K562 (cell line): Measurements from ENCODE around the gene DPP9. TPM values are rescaled to one million over a fixed set of nuclear protein-coding genes. Genes with fewer than 3 reads are reported as not detected.

ENCODE experiments used
- ATAC-seq: fragments of 200-7000 bp; cut with Tn5 transposase; 3 replicates; pipeline ENCODE4 v1.9.1; 2020; ENCODE audit warnings: moderate library complexity
- BruUV-seq: library from RNA; stranded (reverse); fragments of 400-500 nt; replicated peaks from 2 replicates; lab custom pipeline; 2021; lab: Mats Ljungman, UMichigan
- CTCF ChIA-PET: fragments of 300-600 bp; formaldehyde crosslinking; extraction: SDS; loops from one replicate; lab custom pipeline; 2021; ENCODE audit warnings: low intra/inter-chr PET ratio; lab: Yijun Ruan, JAX
- POLR2A ChIA-PET: fragments of 300-600, 350-650 bp; sonication (Branson Sonifier 250); formaldehyde crosslinking; extraction: SDS; loops from one replicate; lab custom pipeline; 2021; ENCODE audit warnings: antibody characterized with exemption, inconsistent platforms; lab: Yijun Ruan, JAX
- DNase-seq, 4 experiments: peaks; one replicate each; pipeline versions ENCODE4 v3.0.0 to v3.0.0-alpha.2; 2011 to 2018; ENCODE audit warnings: low spot score in 3 of 4, mixed read lengths in 3 of 4; ENCODE audit errors: extremely low read depth in 1 of 4
- FAIRE-seq: peaks from 2 replicates; lab custom pipeline; 2011; peaks lifted over from hg19 to GRCh38; lab: Jason Lieb, UNC
- H2AFZ ChIP-seq: 2 replicates; pipeline ENCODE4 v1.6.0; 2011; ENCODE audit warnings: low read depth, low read length, control low read depth, inconsistent platforms
- H3K27ac ChIP-seq: fragments of 200-600 bp; 3 replicates; pipeline ENCODE4 v1.8.0; 2011; ENCODE audit warnings: low read depth, mild to moderate bottlenecking, control low read depth, inconsistent platforms, low read length, moderate library complexity, mixed read lengths; ENCODE audit errors: extremely low read depth
- H3K27me3 ChIP-seq, 2 experiments: fragments of 300-600 bp in 1 of 2; 2 replicates in 1 of 2; 3 replicates in 1 of 2; pipeline versions ENCODE4 v1.6.0 to v1.8.0; 2011; ENCODE audit warnings: inconsistent platforms in 2 of 2, low read length in 2 of 2, mild to moderate bottlenecking in 1 of 2, mixed read lengths in 1 of 2, moderate library complexity in 1 of 2; ENCODE audit not compliant: control insufficient read depth in 2 of 2, insufficient read depth in 2 of 2
- H3K36me3 ChIP-seq: fragments of 300-600 bp; 3 replicates; pipeline ENCODE4 v1.8.0; 2011; ENCODE audit warnings: mild to moderate bottlenecking, low read length, inconsistent platforms; ENCODE audit not compliant: control insufficient read depth, insufficient read depth
- H3K4me1 ChIP-seq, 2 experiments: fragments of 200-600 bp in 1 of 2; replicated peaks in 1 of 2; 2 replicates in 1 of 2; 3 replicates in 1 of 2; pipeline versions ENCODE4 v1.5.1 to v1.8.0; 2011; ENCODE audit warnings: inconsistent platforms in 2 of 2, low read length in 2 of 2, mild to moderate bottlenecking in 1 of 2, mixed read lengths in 1 of 2, moderate library complexity in 1 of 2; ENCODE audit not compliant: control insufficient read depth in 2 of 2, insufficient read depth in 2 of 2
- H3K4me2 ChIP-seq: 2 replicates; pipeline ENCODE4 v1.6.1; 2011; ENCODE audit warnings: low read length, control low read depth, inconsistent platforms, mixed read lengths; ENCODE audit not compliant: insufficient read depth
- H3K4me3 ChIP-seq: fragments of 200-600 bp; sonication (generic), shearing (Covaris generic); 2 replicates; pipeline ENCODE4 v1.5.1; 2016; ENCODE audit warnings: control low read depth, inconsistent platforms
- H3K79me2 ChIP-seq: fragments of 200-600 bp; 3 replicates; pipeline ENCODE4 v1.8.0; 2011; ENCODE audit warnings: low read length, inconsistent platforms; ENCODE audit not compliant: control insufficient read depth, insufficient read depth
- H3K9ac ChIP-seq, 2 experiments: 2 replicates each; pipeline versions ENCODE4 v1.6.0 to v1.6.1; 2011; ENCODE audit warnings: low read depth in 2 of 2, low read length in 2 of 2, control low read depth in 1 of 2, inconsistent platforms in 1 of 2, mild to moderate bottlenecking in 1 of 2, mixed read lengths in 1 of 2; ENCODE audit not compliant: insufficient read depth in 1 of 2
- H3K9me1 ChIP-seq: one replicate; pipeline ENCODE4 v1.6.0; 2011; ENCODE audit warnings: inconsistent platforms, mild to moderate bottlenecking, low read length, moderate library complexity; ENCODE audit not compliant: control insufficient read depth, insufficient read depth
- H3K9me3 ChIP-seq: replicated peaks from 2 replicates; pipeline ENCODE4 v1.5.1; 2011; ENCODE audit warnings: low read depth, low read length, inconsistent platforms; ENCODE audit not compliant: control insufficient read depth, insufficient read depth
- H4K20me1 ChIP-seq: replicated peaks from 2 replicates; pipeline ENCODE4 v1.6.1; 2011; ENCODE audit warnings: low read length, inconsistent platforms, mixed read lengths; ENCODE audit not compliant: control insufficient read depth, insufficient read depth
- BRD9 ChIP-seq: fragments of 450-650 bp; IDR thresholded peaks from 2 replicates; pipeline ENCODE4 v1.6.1; 2018; ENCODE audit warnings: low read depth; ENCODE audit not compliant: partially characterized antibody
- E2F3 ChIP-seq: fragments of 250-450 bp; sonication (Bioruptor Pico); IDR thresholded peaks from 2 replicates; pipeline ENCODE4 v1.4.0; 2020; ENCODE audit warnings: mild to moderate bottlenecking
- GABPB1 ChIP-seq: sonication (generic); formaldehyde crosslinking; IDR thresholded peaks from 2 replicates; pipeline ENCODE4 v1.8.0; 2022; ENCODE audit warnings: mild to moderate bottlenecking, missing genetic modification reagents
- HDAC2 ChIP-seq: fragments of 450-650 bp; IDR thresholded peaks from 2 replicates; pipeline ENCODE4 v1.6.1; 2016; ENCODE audit warnings: mild to moderate bottlenecking
- HDAC6 ChIP-seq: IDR thresholded peaks from 2 replicates; pipeline ENCODE4 v1.6.1; 2012; ENCODE audit warnings: low read depth, mild to moderate bottlenecking, control low read depth, inconsistent platforms, low read length, moderate library complexity
- MECOM ChIP-seq: fragments of 250-450 bp; sonication (Bioruptor Pico); IDR thresholded peaks from 2 replicates; pipeline ENCODE4 v1.8.0; 2022; ENCODE audit warnings: inconsistent platforms
- NFIC ChIP-seq: fragments of 450-650 bp; IDR thresholded peaks from 2 replicates; pipeline ENCODE4 v1.6.1; 2017; ENCODE audit warnings: mild to moderate bottlenecking, inconsistent platforms
- NR1H2 ChIP-seq: sonication (generic); formaldehyde crosslinking; IDR thresholded peaks from 2 replicates; pipeline ENCODE4 v1.4.0; 2020; ENCODE audit warnings: mild to moderate bottlenecking, missing genetic modification reagents
- POLR2AphosphoS5 ChIP-seq: IDR thresholded peaks from 2 replicates; pipeline ENCODE4 v1.6.1; 2011; ENCODE audit warnings: mild to moderate bottlenecking, low read depth, low read length, moderate library complexity; ENCODE audit not compliant: control insufficient read depth, insufficient read depth
- POLR2G ChIP-seq: fragments of 200-400 bp; formaldehyde crosslinking; IDR thresholded peaks from 2 replicates; pipeline ENCODE4 v1.6.1; 2017; ENCODE audit warnings: low read depth, mild to moderate bottlenecking, antibody characterized with exemption, low read length, moderate library complexity
- RB1 ChIP-seq: fragments of 450-650 bp; IDR thresholded peaks from 2 replicates; pipeline ENCODE4 v1.6.1; 2017; ENCODE audit warnings: low read depth, mild to moderate bottlenecking
- RBFOX2 ChIP-seq: fragments of 200-400 bp; formaldehyde crosslinking; IDR thresholded peaks from 2 replicates; pipeline ENCODE4 v1.6.1; 2017; ENCODE audit warnings: low read depth, mild to moderate bottlenecking, low read length, moderate library complexity
- RBM25 ChIP-seq: fragments of 200-400 bp; formaldehyde crosslinking; IDR thresholded peaks from 2 replicates; pipeline ENCODE4 v1.6.1; 2018; ENCODE audit warnings: low read length, low read depth, moderate library complexity; ENCODE audit not compliant: severe bottlenecking
- RNF2 ChIP-seq: sonication (generic); IDR thresholded peaks from 2 replicates; pipeline ENCODE4 v1.6.1; 2016
- SLC30A9 ChIP-seq: fragments of 250-450 bp; sonication (Bioruptor Pico); IDR thresholded peaks from 2 replicates; pipeline ENCODE4 v1.8.0; 2022; ENCODE audit warnings: mild to moderate bottlenecking, moderate library complexity
- SREBF2 ChIP-seq: sonication (generic); formaldehyde crosslinking; IDR thresholded peaks from 2 replicates; pipeline ENCODE4 v1.4.0; 2020; ENCODE audit warnings: mild to moderate bottlenecking, missing genetic modification reagents
- THRAP3 ChIP-seq: fragments of 450-650 bp; IDR thresholded peaks from 2 replicates; pipeline ENCODE4 v1.6.1; 2016; ENCODE audit warnings: mild to moderate bottlenecking, inconsistent platforms, borderline replicate concordance
- VEZF1 ChIP-seq: fragments of 200-800 bp; sonication (Bioruptor generic); IDR thresholded peaks from 2 replicates; pipeline ENCODE4 v1.6.1; 2017; ENCODE audit warnings: missing genetic modification characterization, missing compliant biosample characterization
- XRCC3 ChIP-seq: fragments of 450-650 bp; IDR thresholded peaks from 2 replicates; pipeline ENCODE4 v1.6.1; 2017; ENCODE audit warnings: mild to moderate bottlenecking, moderate library complexity
- XRCC5 ChIP-seq: fragments of 200-400 bp; formaldehyde crosslinking; IDR thresholded peaks from 2 replicates; pipeline ENCODE4 v1.6.1; 2017; ENCODE audit warnings: low read depth, mild to moderate bottlenecking, low read length
- ZFX ChIP-seq: sonication (generic); formaldehyde crosslinking; IDR thresholded peaks from 2 replicates; pipeline ENCODE4 v1.8.0; 2022; ENCODE audit warnings: mild to moderate bottlenecking, missing genetic modification reagents, moderate library complexity
- ZNF212 ChIP-seq: fragments of 450-650 bp; formaldehyde crosslinking; IDR thresholded peaks from 2 replicates; pipeline ENCODE4 v1.4.0; 2020; ENCODE audit warnings: mild to moderate bottlenecking
- ZNF347 ChIP-seq: fragments of 450-650 bp; formaldehyde crosslinking; IDR thresholded peaks from 2 replicates; pipeline ENCODE4 v1.4.0; 2020; ENCODE audit warnings: low read depth, mild to moderate bottlenecking, moderate library complexity
- ZNF644 ChIP-seq: fragments of 200-800 bp; sonication (Bioruptor generic); IDR thresholded peaks from 2 replicates; pipeline ENCODE4 v1.6.1; 2016; ENCODE audit warnings: low read depth, missing genetic modification characterization, missing compliant biosample characterization
- ZNF699 ChIP-seq: fragments of 250-450 bp; sonication (Bioruptor Pico); IDR thresholded peaks from 2 replicates; pipeline ENCODE4 v1.8.0; 2021; ENCODE audit warnings: mild to moderate bottlenecking, moderate library complexity; ENCODE audit not compliant: insufficient replicate concordance
- WGBS: fragments of 100-300 bp; shearing (Covaris generic); methylation state at CpG from one replicate; pipeline ENCODE4 v1.1.6; 2016; ENCODE audit warnings: low coverage, mixed read lengths; ENCODE audit not compliant: insufficient coverage; ENCODE audit errors: missing lambda C conversion rate; 5-methylcytosine and 5-hydroxymethylcytosine counted together
- in situ Hi-C: fragments of 300-500 bp; cut with MboI; formaldehyde crosslinking; loops from 4 replicates; pipeline ENCODE4 v1.15.0; 2018; ENCODE audit warnings: inconsistent platforms, mixed read lengths
- intact Hi-C: fragments of 100-400 bp; cut with micrococcal nuclease; formaldehyde crosslinking; loops from 2 replicates; pipeline ENCODE4 v1.14.2; 2022
- polyA plus RNA-seq, 8 experiments: library from polyadenylated mRNA; depleted of rRNA in 4 of 8; stranded (reverse) in 5 of 8; unstranded in 3 of 8; fragments of >200 nt; fragmentation: Nextera tagmentation in 2 of 8; fragmentation: Illumina TruSeq in 1 of 8; extraction: Ambion mirVana in 2 of 8; extraction: Trizol in 1 of 8; gene quantifications; 2 replicates each; pipeline versions ENCODE4 v1.2.1 to v1.2.3, GENCODE V29; 2011 to 2014; ENCODE audit warnings: inconsistent platforms in 1 of 8, missing spikeins in 1 of 8
- total RNA-seq, 7 experiments: library from RNA; depleted of rRNA in 6 of 7; stranded (reverse); fragments of >200 nt in 6 of 7; fragmentation: Illumina TruSeq in 2 of 7; extraction: Trizol in 2 of 7; gene quantifications; 2 replicates each; pipeline versions ENCODE4 v1.2.1 to v1.2.3, GENCODE V29; 2011 to 2021; ENCODE audit warnings: low replicate concordance in 1 of 7

DPP9 gene
- total and polyA plus RNA-seq, 9 of the 15 experiments (the other 6 are each of a cell fraction or from before 2014, with no cell fraction given): 0.90 to 66.7 (median 24.5) TPM

- Histone ChIP-seq H3K9ac (peak overlapping the region; percentile 73 to 93), H3K4me1 (peaks cover 36 to 61% of the 10 kb centered on the region in 2 experiments), H3K79me2 (peaks cover 16% of the 10 kb centered on the region), H3K36me3 (no peaks in the 10 kb centered on the region), H2AFZ (peak overlapping the region; percentile 99), H3K4me3 (peak overlapping the region; percentile 39), H4K20me1 (no peaks in the 10 kb centered on the region), H3K9me1 (no peaks in the 10 kb centered on the region), H3K4me2 (peak overlapping the region; percentile 78), H3K27me3 (no peaks in the 10 kb centered on the region), H3K27ac (peak overlapping the region; percentile 68; the same call in 2 of the 3 replicates), H3K9me3 (no peaks in the 10 kb centered on the region)
- no peak for FAIRE-seq
- peak; percentile 68 for ATAC-seq
- in situ Hi-C loops: loop anchor here (5.0 kb wide), 1 partner anchor 59 kb away; no protein-coding TSS in a partner anchor
- DNase-seq: peak; percentile 82 to 85 (median 84)
- intact Hi-C loops: loop anchor here (1.0 to 5.0 kb wide), 4 partner anchors 37 to 234 kb away; partner anchors contain the start of genes CHAF1A, SEMA6B and SH3GL1
- ChIA-PET POLR2A (interaction anchor here (0.6 to 1.3 kb wide), 7 partner anchors 12 to 710 kb away, joined by 3 to 4 read pairs (median 3); no protein-coding TSS in a partner anchor), CTCF (interaction anchor here (0.6 to 3.8 kb wide), 8 partner anchors 45 to 936 kb away, joined by 3 to 29 read pairs (median 4); no protein-coding TSS in a partner anchor)
- 1% methylated on average over 31 of the region's 43 CpGs for WGBS
- BruUV-seq: no TSS peak
- TF ChIP-seq SLC30A9 (CRISPR knock-in tag): no peak
- 0 out of 2 replicates have a peak, but pooled peaks have one; percentile 28 for TF ChIP-seq NFIC
- TF ChIP-seq GABPB1 (CRISPR knock-in tag): 0 out of 2 replicates have a peak, but pooled peaks have one; percentile 38
- peak; percentile 57 for TF ChIP-seq RBFOX2
- TF ChIP-seq ZNF347 (CRISPR knock-in tag): no peak
- no peak for TF ChIP-seq ZNF212 (CRISPR knock-in tag)
- peak; percentile 67 for TF ChIP-seq POLR2G
- TF ChIP-seq ZNF644 (tag): no peak
- peak; percentile 86 for TF ChIP-seq RB1
- no peak for TF ChIP-seq RNF2
- TF ChIP-seq ZNF699 (CRISPR knock-in tag): no peak
- no peak for TF ChIP-seq HDAC6
- no peak for TF ChIP-seq THRAP3
- peak; percentile 66 for TF ChIP-seq ZFX (CRISPR knock-in tag)
- peak; percentile 56 for TF ChIP-seq VEZF1
- no peak for TF ChIP-seq E2F3 (CRISPR knock-in tag)
- no peak for TF ChIP-seq HDAC2
- TF ChIP-seq XRCC3: no peak
- TF ChIP-seq SREBF2: no peak
- TF ChIP-seq XRCC5: 0 out of 2 replicates have a peak, but pooled peaks have one; percentile 66
- TF ChIP-seq BRD9: peak; percentile 55
- TF ChIP-seq RBM25: peak; percentile 19
- no peak for TF ChIP-seq MECOM (CRISPR knock-in tag)
- TF ChIP-seq NR1H2: no peak
- TF ChIP-seq POLR2AphosphoS5: no peak
Measured at GRCh38 chr19:4636151-4636717, 87.4 kb downstream of the DPP9 start.
